HepG2 (cell line): Measurements from ENCODE around the gene CRTAC1. TPM values are rescaled to one million over a fixed set of nuclear protein-coding genes. Genes with fewer than 3 reads are reported as not detected.

ENCODE experiments used
- SNRNP70 ChIP-seq: fragments of 200-400 bp; formaldehyde crosslinking; IDR thresholded peaks from 2 replicates; pipeline ENCODE4 v1.6.1; 2017; ENCODE audit warnings: mild to moderate bottlenecking, low read depth, low read length, moderate library complexity
- ZNF501 ChIP-seq: sonication (generic); formaldehyde crosslinking; IDR thresholded peaks from 2 replicates; pipeline ENCODE4 v1.5.1; 2020; ENCODE audit warnings: mild to moderate bottlenecking, moderate library complexity, missing genetic modification reagents
- polyA plus RNA-seq, 8 experiments: library from polyadenylated mRNA; depleted of rRNA in 3 of 8; stranded (reverse) in 7 of 8; unstranded in 1 of 8; fragments of >200 nt; fragmentation: Illumina TruSeq in 4 of 8; extraction: Trizol in 4 of 8; gene quantifications; 2 replicates each; pipeline versions ENCODE4 v1.2.1 to v1.2.3, GENCODE V29; 2011 to 2016; ENCODE audit warnings: low read depth in 4 of 8, missing spikeins in 1 of 8, mixed read lengths in 1 of 8; ENCODE audit not compliant: insufficient read depth in 1 of 8
- small RNA-seq, 3 experiments: library from RNA; depleted of rRNA; stranded (forward); fragments of <200 nt; gene quantifications; one replicate each; pipeline ENCODE3, GENCODE V24; 2012; ENCODE audit warnings: low read depth in 2 of 3, low replicate concordance in 1 of 3; ENCODE audit not compliant: insufficient read length in 3 of 3, insufficient read depth in 2 of 3
- total RNA-seq, 5 experiments: library from RNA; depleted of rRNA; stranded (reverse); fragments of >200 nt; fragmentation: Illumina TruSeq; extraction: Trizol; gene quantifications; 2 replicates each; pipeline ENCODE4 v1.2.3, GENCODE V29; 2016; ENCODE audit warnings: low read depth in 1 of 5
- TF ChIP-seq, protein P1 (sequence below): sonication (generic); formaldehyde crosslinking; IDR thresholded peaks from 2 replicates; pipeline ENCODE4 v1.5.1; 2020; ENCODE audit warnings: missing genetic modification reagents, mild to moderate bottlenecking, borderline replicate concordance

CRTAC1 gene
- total and polyA plus RNA-seq, 2 of the 13 experiments (the other 11 are each of a cell fraction or from before 2014, with no cell fraction given): not detected

GRCh38 chr10:97816609-97817008, 213.8 kb downstream of the CRTAC1 start (continued):
- TF ChIP-seq, protein P1, sequence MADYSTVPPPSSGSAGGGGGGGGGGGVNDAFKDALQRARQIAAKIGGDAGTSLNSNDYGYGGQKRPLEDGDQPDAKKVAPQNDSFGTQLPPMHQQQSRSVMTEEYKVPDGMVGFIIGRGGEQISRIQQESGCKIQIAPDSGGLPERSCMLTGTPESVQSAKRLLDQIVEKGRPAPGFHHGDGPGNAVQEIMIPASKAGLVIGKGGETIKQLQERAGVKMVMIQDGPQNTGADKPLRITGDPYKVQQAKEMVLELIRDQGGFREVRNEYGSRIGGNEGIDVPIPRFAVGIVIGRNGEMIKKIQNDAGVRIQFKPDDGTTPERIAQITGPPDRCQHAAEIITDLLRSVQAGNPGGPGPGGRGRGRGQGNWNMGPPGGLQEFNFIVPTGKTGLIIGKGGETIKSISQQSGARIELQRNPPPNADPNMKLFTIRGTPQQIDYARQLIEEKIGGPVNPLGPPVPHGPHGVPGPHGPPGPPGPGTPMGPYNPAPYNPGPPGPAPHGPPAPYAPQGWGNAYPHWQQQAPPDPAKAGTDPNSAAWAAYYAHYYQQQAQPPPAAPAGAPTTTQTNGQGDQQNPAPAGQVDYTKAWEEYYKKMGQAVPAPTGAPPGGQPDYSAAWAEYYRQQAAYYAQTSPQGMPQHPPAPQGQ: no peak
- TF ChIP-seq ZNF501 (CRISPR knock-in tag): no peak
- no peak for TF ChIP-seq SNRNP70

Small RNA genes lying within 50 kb of the gene (small RNA-seq; reads per million reads assigned to genes)
- gene AL355301.1: 0 reads per million in 3 experiments

Other genes starting within 250 kb of the CRTAC1 start
- not detected in 2 replicates for gene GOLGA7B, start 180.8 kb downstream of the CRTAC1 start, total RNA-seq (2016; rRNA removed; fragmentation: Illumina TruSeq; extraction: Trizol)
- not detected in 2 replicates for gene GOLGA7B, start 180.8 kb downstream of the CRTAC1 start, polyA plus RNA-seq (2011; rRNA removed)
- gene R3HCC1L, start 104.0 kb upstream of the CRTAC1 start, total RNA-seq (2016; rRNA removed; fragmentation: Illumina TruSeq; extraction: Trizol): 12.2 and 14.7 TPM in 2 replicates
- gene R3HCC1L, start 104.0 kb upstream of the CRTAC1 start, polyA plus RNA-seq (2011; rRNA removed): 6.0 and 6.5 TPM in 2 replicates
- gene LOXL4, start 237.6 kb upstream of the CRTAC1 start, total RNA-seq (2016; rRNA removed; fragmentation: Illumina TruSeq; extraction: Trizol): 3.8 and 8.8 TPM in 2 replicates
- gene LOXL4, start 237.6 kb upstream of the CRTAC1 start, polyA plus RNA-seq (2011; rRNA removed): 21.1 and 31.3 TPM in 2 replicates